Tibial nerve (tissue), 4 donors: ENCODE data around the gene ZNF580. TPM values are rescaled to one million over a fixed set of nuclear protein-coding genes. Genes with fewer than 3 reads are reported as not detected.

Experiments
- DNase-seq, 2 donors: peaks; one replicate each; pipeline ENCODE4 v3.0.0-alpha.2; 2019; ENCODE audit warnings: low spot score in 2 of 2
- H3K27ac ChIP-seq, 4 donors: fragments of 200-600 bp; sonication (generic) in 3 of 4; one replicate each; pipeline ENCODE4 v1.5.1; 2017 to 2019; ENCODE audit warnings: mild to moderate bottlenecking in 1 of 4
- H3K27me3 ChIP-seq, 2 donors: fragments of 200-600 bp; sonication (generic) in 1 of 2; one replicate each; pipeline versions ENCODE4 v1.5.1 to v1.6.0; 2017 to 2019
- H3K36me3 ChIP-seq, 3 donors: fragments of 200-600 bp; sonication (generic); one replicate each; pipeline ENCODE4 v1.5.1; 2018 to 2019
- H3K4me1 ChIP-seq, 4 donors: fragments of 200-600 bp; sonication (generic) in 3 of 4; one replicate each; pipeline ENCODE4 v1.5.1; 2017 to 2019
- H3K4me3 ChIP-seq, 4 donors: fragments of 200-600 bp; sonication (generic) in 3 of 4; one replicate each; pipeline ENCODE4 v1.5.1; 2017 to 2019; ENCODE audit warnings: mild to moderate bottlenecking in 1 of 4, moderate library complexity in 1 of 4
- H3K9me3 ChIP-seq, 4 donors: fragments of 200-600 bp; sonication (generic) in 3 of 4; one replicate each; pipeline ENCODE4 v1.5.1; 2017 to 2019
- EP300 ChIP-seq, 2 donors: sonication (generic); formaldehyde crosslinking; IDR thresholded peaks; one replicate each; pipeline ENCODE4 v1.6.1; 2017; ENCODE audit warnings: antibody characterized with exemption in 2 of 2, mild to moderate bottlenecking in 1 of 2
- POLR2A ChIP-seq, 2 donors: fragments of 450-650 bp; IDR thresholded peaks; one replicate each; pipeline ENCODE4 v1.6.1; 2017; ENCODE audit warnings: antibody characterized with exemption in 2 of 2, mild to moderate bottlenecking in 2 of 2, moderate library complexity in 2 of 2
- WGBS, 2 donors: methylation state at CpG; one replicate each; pipeline ENCODE4 v1.1.5; 2018; 5-methylcytosine and 5-hydroxymethylcytosine counted together
- total RNA-seq, 4 donors: library from RNA; depleted of rRNA; stranded (reverse); fragments of >200 nt; gene quantifications; one replicate each; pipeline ENCODE4 v1.1.0, GENCODE V29; 2016
- TF ChIP-seq, protein P1 (sequence below), 5 experiments: fragments of 200-600 bp in 3 of 5; fragments of 450-650 bp in 2 of 5; sonication (generic) in 3 of 5; IDR thresholded peaks; one replicate each; pipeline ENCODE4 v1.5.1; 2016 to 2019; ENCODE audit warnings: antibody characterized with exemption in 5 of 5, mild to moderate bottlenecking in 3 of 5, moderate library complexity in 2 of 5

Gene ZNF580
- total RNA-seq, 4 donors from 2014 or later, result 24.1 to 67.5 (median 35.0) TPM

DNA sequence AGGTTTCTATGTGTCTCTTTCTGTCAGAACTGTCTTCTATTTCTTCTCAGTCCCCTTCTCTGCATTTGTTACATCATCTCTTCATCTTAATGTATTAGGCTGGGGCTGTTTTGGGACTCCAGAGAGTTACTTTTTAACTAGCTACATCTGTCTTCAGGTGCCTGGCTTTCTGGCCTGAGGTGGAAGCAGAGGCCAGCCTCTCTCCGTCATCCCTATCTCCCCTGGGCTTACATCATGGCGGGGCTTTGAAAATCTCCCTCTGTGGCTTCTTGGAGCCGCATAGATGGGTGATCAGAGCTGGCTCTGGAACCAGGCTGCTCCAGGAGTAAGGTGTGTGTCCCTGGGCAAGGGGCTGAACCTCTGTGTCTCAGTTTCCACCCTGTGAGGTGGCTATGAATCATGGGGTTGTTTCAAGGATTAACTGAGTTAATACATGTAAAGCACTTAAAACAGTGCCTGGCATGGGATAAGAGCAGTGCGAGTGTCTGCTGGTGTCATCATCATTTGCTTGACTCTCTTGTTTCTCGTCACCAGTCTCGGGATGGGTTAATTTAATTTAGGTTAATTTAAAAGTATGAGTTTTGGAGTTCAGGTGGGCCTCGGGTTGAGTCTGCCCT is 36.2 kb downstream of the ZNF580 start:
- TF ChIP-seq EP300 (IDR thresholded peaks at IDR 0.05) (no peak), POLR2A (IDR thresholded peaks at IDR 0.05) (no peak)
- TF ChIP-seq, protein P1, sequence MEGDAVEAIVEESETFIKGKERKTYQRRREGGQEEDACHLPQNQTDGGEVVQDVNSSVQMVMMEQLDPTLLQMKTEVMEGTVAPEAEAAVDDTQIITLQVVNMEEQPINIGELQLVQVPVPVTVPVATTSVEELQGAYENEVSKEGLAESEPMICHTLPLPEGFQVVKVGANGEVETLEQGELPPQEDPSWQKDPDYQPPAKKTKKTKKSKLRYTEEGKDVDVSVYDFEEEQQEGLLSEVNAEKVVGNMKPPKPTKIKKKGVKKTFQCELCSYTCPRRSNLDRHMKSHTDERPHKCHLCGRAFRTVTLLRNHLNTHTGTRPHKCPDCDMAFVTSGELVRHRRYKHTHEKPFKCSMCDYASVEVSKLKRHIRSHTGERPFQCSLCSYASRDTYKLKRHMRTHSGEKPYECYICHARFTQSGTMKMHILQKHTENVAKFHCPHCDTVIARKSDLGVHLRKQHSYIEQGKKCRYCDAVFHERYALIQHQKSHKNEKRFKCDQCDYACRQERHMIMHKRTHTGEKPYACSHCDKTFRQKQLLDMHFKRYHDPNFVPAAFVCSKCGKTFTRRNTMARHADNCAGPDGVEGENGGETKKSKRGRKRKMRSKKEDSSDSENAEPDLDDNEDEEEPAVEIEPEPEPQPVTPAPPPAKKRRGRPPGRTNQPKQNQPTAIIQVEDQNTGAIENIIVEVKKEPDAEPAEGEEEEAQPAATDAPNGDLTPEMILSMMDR (IDR thresholded peaks at IDR 0.05), result no peak
- H3K27ac ChIP-seq, result peak overlapping the region in 2 of 4 donors; percentile 40 to 59
- peak overlapping the region in 2 of 4 donors; percentile 76 to 85 for H3K4me3 ChIP-seq
- peaks cover 0 to 59% (median 32%) of the 10 kb centered on the region in 3 donors for H3K36me3 ChIP-seq
- peaks cover 0 to 70% (median 41%) of the 10 kb centered on the region in 4 donors for H3K4me1 ChIP-seq
- no peak for DNase-seq
- H3K9me3 ChIP-seq, result no peaks in the 10 kb centered on the region
- WGBS, 2 donors, result 77 to 82% methylated on average over 7 of the region's 7 CpGs
- no peaks in the 10 kb centered on the region for H3K27me3 ChIP-seq

- Histone ChIP-seq H3K27me3 (no peaks in the 10 kb centered on the region), H3K36me3 (peaks cover 0 to 65% (median 32%) of the 10 kb centered on the region in 3 donors), H3K27ac (peak overlapping the region in 2 of 4 donors; percentile 40 to 59), H3K9me3 (no peaks in the 10 kb centered on the region), H3K4me1 (peaks cover 0 to 70% (median 41%) of the 10 kb centered on the region in 4 donors), H3K4me3 (peak overlapping the region in 1 of 4 donors; percentile 8)
- no peak for DNase-seq
- TF ChIP-seq POLR2A (IDR thresholded peaks at IDR 0.05) (no peak), EP300 (IDR thresholded peaks at IDR 0.05) (no peak)
- TF ChIP-seq, protein P1 (IDR thresholded peaks at IDR 0.05), result no peak
- WGBS, 2 donors, result 56 to 62% methylated on average over 6 of the region's 6 CpGs
Observed at GRCh38 chr19:55677572-55678028, 36.8 kb downstream of the ZNF580 start.

DNA sequence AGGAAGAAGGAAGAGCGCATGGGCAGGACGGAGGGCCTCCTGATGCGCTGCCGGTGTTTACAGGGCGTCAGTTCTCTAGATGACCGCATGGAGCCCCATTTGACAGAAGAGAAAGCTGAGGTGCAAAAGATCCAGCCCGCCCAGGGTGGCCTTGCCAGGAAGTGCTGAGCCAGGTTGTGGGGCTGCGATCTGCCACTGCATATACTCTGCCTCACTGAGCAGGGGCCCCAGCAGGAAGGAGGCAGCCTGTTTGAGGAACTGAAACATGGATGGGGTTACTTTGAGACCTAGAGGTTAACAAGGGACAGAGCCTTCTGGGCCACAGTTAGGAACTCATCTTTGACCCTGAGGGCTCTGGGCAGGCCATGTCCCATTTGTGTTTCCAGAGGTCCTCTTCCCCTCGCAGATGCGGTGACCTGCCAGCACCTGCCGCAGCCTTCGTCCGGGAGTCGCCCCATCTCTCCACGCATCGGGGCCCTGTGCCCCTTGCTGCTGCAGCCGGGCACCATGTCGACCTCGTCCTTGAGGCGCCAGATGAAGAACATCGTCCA is 37.4 kb downstream of the ZNF580 start:
- no peaks in the 10 kb centered on the region for H3K27me3 ChIP-seq
- TF ChIP-seq EP300 (IDR thresholded peaks at IDR 0.05) (no peak), POLR2A (IDR thresholded peaks at IDR 0.05) (no peak)
- TF ChIP-seq, protein P1 (IDR thresholded peaks at IDR 0.05), result no peak
- peaks cover 0 to 69% (median 32%) of the 10 kb centered on the region in 3 donors for H3K36me3 ChIP-seq
- H3K4me1 ChIP-seq, result peaks cover 0 to 70% (median 41%) of the 10 kb centered on the region in 4 donors
- H3K27ac ChIP-seq, result peak overlapping the region in 2 of 4 donors; percentile 40 to 59
- 86 to 88% methylated on average over 20 to 21 of the region's 21 CpGs for WGBS, 2 donors
- no peaks in the 10 kb centered on the region for H3K9me3 ChIP-seq
- H3K4me3 ChIP-seq, result peak overlapping the region in 1 of 4 donors; percentile 6
- peak in 1 of 2 donors; percentile 16 for DNase-seq

DNA sequence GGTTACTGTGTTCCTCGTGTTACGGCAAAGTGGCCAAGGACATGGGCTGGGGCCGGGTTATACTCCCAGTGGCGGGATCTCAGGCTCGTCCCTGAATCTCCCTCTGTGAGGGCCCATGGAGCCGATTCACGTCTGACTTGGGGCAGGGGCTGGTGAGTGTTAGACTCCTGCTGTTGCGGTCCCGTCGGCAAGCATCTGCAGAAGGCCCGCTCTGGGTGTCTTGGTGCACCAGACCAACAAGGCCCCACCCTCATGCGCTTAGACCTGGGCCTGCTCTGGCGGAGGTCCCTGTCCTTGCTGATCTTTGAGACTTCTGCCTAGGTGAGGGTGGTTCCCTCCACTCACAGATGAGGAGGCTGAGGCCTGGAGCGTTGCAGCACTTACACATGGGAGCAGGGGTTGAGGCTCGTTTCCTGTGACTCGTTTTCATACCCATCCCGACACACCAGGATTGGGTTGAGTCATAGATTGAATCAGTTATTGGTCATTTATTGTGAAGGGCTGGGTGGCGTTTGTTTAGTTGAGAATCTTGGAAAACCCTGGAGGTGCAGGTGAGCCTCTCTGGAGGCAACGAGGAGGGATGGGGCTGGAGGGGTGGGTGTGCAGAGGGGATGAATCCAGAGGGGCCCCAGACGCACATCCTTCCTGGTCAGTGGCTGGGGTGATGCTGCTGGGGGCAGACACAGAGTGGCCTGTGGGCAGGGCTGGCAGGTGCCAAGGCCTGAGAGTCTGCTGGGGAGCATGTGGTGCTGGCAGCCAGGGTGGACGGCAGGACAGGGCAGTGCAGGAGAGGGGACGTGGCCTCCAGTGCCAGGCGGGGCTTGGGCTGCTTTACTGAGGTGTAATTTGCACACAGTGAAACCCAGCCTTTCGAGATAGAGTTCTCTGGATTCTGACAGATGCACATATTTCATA is 38.8 kb downstream of the ZNF580 start:
- DNase-seq, result no peak
- Histone ChIP-seq H3K36me3 (peaks cover 0 to 73% (median 22%) of the 10 kb centered on the region in 3 donors), H3K4me1 (peaks cover 0 to 57% (median 35%) of the 10 kb centered on the region in 4 donors), H3K4me3 (no peak overlapping the region), H3K27ac (no peak overlapping the region), H3K9me3 (no peaks in the 10 kb centered on the region), H3K27me3 (no peaks in the 10 kb centered on the region)
- TF ChIP-seq POLR2A (IDR thresholded peaks at IDR 0.05) (no peak), EP300 (IDR thresholded peaks at IDR 0.05) (no peak)
- TF ChIP-seq, protein P1 (IDR thresholded peaks at IDR 0.05), result no peak
- WGBS, 2 donors, result 84 to 88% methylated on average over 20 to 24 of the region's 24 CpGs
